HG03066 (cell line): ENCODE data around the gene CETP.

Experiments
- ATAC-seq: cut with Tn5 transposase; IDR thresholded peaks from one replicate; pipeline ENCODE4 v1.9.1; 2021; ENCODE audit warnings: low read depth; ENCODE audit not compliant: unreplicated experiment

CETP gene

GRCh38 chr16:56961851-56962281, at the start of gene CETP:
TSS of gene CETP (plus strand) at chr16:56961950. CDS start at chr16:56961980, 30 bp downstream.
- no peak for ATAC-seq

GRCh38 chr16:56912746-56913708, 48.7 kb upstream of the CETP start:
- ATAC-seq: no peak

GRCh38 chr16:56914896-56915295, 46.9 kb upstream of the CETP start:
- no peak for ATAC-seq

GRCh38 chr16:56915336-56916119, 46.2 kb upstream of the CETP start:
- no peak for ATAC-seq

- ATAC-seq: peak; percentile 67
Observed at GRCh38 chr16:56916571-56917403, 45.0 kb upstream of the CETP start.

- no peak for ATAC-seq
Observed at GRCh38 chr16:56918467-56919012, 43.2 kb upstream of the CETP start.

- no peak for ATAC-seq
Observed at GRCh38 chr16:56919099-56919800, 42.5 kb upstream of the CETP start.

GRCh38 chr16:56921571-56921970, 40.2 kb upstream of the CETP start:
- ATAC-seq: no peak

GRCh38 chr16:56923481-56924091, 38.2 kb upstream of the CETP start:
- ATAC-seq: no peak

- ATAC-seq: no peak
Observed at GRCh38 chr16:56927471-56927870, 34.3 kb upstream of the CETP start.

GRCh38 chr16:56929639-56930038, 32.1 kb upstream of the CETP start:
- ATAC-seq: no peak

GRCh38 chr16:56930486-56931270, 31.1 kb upstream of the CETP start:
- ATAC-seq: no peak

- ATAC-seq: peak; percentile 41
Observed at GRCh38 chr16:56931271-56931891, 30.4 kb upstream of the CETP start.

GRCh38 chr16:56931892-56932720, 29.6 kb upstream of the CETP start, which contains the start of gene HERPUD1:
TSS of gene HERPUD1 (plus strand) at chr16:56932142. CDS start at chr16:56932245, 103 bp downstream.
- ATAC-seq: peak; percentile 81

- ATAC-seq: peak; percentile 7
Observed at GRCh38 chr16:56932721-56933619, 28.8 kb upstream of the CETP start.
